HG02943 (cell line): ENCODE measurements around the gene PKD2L1.
"Not testable (repeated sequence)": the region's sequence is repeated elsewhere in the genome, so short reads cannot be mapped to it uniquely, and the experiment has no call there.

Source experiments
- ATAC-seq: cut with Tn5 transposase; IDR thresholded peaks from one replicate; pipeline ENCODE4 v1.9.1; 2021; ENCODE audit warnings: mild to moderate bottlenecking, low read depth, moderate library complexity; ENCODE audit not compliant: unreplicated experiment

Gene PKD2L1

DNA sequence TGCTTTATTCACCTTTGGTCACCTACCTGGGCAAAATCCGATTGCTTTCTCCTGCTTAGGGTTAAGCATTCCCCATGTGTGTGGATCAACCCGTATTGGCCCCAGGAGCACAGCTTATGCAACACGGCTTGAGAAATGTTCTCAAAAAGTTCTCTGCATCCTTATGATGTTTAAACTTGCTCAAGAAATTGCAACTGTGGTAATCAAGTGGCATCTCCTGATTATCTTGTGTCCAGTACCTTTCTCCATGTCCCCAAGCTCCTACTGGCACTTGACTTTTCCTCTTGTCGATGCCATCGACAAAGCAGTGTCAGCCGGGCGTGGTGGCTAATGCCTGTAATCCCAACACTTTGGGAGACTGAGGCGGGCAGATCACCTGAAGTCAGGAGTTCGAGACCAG is 4.7 kb upstream of the PKD2L1 start:
- ATAC-seq, result no peak

DNA sequence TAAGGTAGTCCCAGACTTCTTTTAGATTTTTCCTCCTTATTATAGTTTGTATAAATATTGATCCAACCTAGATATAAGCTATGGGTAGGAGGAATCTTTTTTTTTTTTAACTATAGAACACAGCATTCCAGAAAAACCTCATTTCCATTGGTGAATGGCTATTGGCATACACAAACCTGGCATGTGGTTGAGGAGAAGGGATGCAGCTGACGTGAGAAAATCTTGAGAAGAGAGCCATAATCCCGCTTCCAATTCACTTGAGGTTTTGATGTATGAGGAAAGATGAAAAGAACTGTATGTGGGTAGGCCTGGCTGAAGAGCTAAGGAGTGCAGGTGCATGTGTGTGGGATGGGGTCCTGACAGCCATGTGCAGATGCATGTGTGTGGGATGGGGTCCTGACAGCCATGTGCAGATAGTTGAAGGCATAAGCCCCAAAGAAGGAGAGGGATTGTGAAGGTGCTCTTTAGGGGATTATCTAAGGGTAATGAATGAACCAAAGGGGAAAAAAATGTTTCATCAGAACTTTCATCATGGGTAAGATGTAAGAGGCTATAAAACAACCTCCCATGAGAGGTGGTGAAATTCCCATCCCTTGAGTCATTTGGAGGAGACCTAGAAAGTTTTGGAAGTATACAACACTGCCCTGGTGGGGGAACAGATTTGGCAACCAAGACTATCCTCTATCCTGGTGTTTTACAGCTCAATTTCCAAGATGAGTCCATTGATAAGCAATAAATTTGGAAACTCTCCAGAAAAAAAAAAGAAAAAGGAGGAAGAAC is 3.8 kb upstream of the PKD2L1 start:
- ATAC-seq, result no peak

DNA sequence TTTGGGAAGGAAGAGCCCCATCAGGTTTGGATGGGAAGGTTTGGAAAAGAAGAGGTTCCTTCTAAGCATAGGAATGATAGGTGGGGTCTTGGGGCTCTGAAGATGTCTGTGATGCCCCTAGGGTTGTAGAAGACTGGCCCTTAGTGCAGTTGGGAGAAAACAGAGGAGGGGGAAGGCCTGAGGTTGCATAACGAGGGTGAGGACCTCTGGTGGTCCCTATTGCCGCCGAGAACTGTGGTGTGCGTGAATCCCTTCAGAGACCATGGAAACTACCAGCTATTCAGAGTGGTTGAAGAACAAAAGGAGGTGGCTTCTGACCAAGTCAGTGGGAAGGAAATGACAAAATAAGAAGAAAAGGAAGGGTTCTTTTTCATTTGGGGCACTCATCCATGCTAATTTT is 3.1 kb upstream of the PKD2L1 start:
- no peak for ATAC-seq

DNA sequence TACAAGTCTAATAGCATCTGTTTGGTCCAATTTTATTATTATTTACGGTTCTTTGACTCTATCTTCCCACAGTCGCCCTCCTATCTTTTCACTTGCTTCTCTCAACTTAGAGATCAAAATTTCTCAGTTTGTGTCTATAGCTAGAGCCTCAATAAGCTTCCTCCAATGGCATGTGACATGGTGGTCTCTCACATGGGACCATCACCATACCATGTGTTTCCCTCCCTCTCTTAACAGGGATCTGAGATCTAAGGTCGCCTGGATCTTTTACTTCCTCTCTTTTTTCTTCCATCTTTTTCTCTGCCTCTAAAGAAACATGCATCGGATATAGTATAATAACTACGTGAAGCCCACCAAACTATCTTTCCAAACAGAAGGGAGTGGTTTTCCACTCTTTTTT is 1.8 kb downstream of the PKD2L1 start:
- no peak for ATAC-seq

DNA sequence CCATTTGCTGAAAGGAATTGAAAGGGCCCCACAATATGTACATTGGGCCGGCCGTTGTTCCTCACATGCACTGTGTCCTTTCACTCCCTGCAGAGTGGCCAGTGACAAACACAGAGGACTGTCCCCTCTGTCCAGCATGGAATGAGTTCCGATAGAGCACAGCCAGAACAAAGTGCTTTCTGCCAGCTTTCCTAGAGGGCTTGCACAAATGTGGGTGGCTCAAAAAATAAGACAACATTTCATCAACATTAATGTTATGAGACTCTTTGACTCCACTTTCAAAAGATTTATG is 2.4 kb downstream of the PKD2L1 start:
- no peak for ATAC-seq

DNA sequence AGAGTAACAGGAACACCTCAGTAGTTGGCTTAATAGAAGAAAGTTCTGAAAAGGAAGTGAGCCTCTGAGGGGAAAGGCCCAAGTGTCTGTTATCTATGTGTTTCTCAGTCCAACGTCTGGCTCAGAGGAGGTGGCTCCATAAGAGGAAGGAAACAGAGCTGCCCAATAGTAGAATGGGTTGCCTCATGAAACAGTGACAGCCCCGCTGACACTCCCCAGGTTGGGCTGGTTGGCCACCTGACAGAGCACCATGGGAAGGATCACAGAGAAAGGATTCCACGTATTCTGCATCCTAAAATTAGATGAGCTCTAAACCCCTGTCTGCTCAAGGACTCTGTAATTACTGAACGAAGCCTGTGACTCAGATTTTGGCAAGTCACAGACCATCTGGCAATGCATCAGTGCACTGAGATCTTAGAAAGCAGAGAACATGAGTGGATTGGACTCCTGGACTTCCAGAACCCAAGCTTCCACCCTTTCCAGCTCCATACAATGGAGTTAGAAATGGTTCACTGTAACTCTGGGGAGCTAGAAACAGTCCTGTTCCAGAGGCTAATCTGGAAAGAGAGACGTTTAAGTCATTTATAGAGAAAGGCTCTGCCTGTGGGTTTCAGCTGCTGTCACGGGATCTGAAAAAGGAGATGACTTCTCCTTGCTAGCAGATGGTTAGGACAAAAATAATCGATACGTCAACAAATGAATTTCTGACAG is 2.9 kb downstream of the PKD2L1 start:
- peak; percentile 90 for ATAC-seq

DNA sequence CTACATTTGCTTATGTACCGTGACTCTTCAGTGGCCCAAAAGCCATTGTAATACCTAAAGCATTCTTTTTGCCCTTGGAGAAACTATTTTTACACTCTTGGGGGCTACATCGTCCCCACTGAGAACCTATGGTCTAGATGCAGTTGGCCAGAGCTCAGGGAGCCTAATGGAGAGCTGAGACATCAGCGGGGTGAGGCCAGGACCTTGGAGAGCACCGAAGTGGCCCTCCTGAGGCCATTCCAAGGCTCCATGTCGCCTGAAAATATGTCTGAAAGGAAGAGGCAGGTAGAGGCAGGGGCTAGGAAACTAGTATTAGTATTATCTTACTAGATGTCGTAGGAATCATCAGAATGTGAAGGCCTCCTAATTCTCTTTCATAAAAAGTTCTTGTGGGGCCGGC is 4.9 kb downstream of the PKD2L1 start:
- no peak for ATAC-seq

DNA sequence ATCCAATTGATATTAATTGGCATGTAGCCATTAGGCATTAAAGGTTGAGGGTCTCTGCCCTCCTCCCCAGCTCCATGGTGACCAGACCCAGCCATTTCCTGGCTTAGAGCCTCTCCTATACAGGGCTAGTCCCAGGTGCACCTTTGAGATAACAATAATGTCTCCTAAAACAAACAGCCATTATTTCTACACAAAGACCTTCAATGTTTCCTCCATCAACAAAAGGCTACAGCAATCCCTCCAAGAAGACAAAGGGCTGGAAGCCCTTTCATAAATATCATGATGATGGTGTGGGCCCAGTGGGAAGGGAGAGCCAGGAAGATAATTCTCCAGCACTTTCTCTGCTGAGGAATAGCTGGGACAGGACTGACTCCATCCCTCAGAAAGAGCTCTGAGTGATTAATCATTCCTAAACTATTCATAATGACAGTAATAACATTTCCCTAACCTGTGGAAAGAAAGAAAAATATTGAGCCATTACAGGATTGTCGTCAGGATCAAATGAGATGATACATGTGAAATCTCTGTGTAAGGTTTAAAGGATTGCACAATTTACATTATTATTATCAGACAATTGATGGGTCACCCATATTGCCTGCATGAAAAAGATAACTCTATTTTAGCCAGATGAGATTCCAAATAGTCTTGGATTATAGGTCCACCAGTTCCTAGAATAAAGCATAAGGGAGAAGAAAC is 10.2 kb downstream of the PKD2L1 start:
- ATAC-seq, result no peak

DNA sequence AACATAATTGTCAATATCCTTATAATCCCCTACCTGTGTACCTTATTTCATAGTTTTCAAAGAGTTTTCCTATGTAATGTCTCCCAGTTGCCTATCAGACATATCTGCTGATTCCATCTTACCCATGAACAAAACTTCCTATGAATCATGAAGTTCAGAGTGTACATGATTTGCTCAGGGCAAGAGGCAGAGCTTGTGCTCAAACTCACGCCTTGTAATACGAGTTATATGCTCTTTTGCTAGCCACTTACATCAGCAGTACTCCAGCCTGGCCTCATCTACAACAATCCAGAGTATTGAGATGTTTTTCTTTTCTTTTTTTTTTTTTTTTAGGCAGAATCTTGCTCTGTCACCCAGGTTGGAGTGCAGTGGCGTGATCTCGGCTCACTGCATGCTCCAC is 11.8 kb downstream of the PKD2L1 start:
- ATAC-seq, result no peak

DNA sequence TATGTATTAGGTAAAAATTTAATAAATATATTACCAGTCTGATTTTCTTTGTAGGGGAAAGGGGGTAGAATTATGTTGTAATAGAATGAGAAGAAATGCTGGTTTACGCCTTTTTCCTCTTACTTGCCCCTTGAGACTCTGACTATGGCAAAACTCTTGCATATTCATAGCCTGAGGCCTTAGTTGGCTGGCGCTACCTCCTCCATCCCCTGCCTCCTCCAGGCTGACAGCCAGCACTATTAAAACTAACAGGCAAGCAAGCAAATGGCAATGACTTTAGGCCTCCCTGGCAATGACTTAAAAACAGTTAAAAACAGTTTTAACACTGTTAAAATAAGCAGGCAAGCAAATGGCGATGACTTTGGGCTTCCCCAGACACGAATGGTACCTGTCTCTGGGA is 14.4 kb downstream of the PKD2L1 start:
- ATAC-seq, result no peak

DNA sequence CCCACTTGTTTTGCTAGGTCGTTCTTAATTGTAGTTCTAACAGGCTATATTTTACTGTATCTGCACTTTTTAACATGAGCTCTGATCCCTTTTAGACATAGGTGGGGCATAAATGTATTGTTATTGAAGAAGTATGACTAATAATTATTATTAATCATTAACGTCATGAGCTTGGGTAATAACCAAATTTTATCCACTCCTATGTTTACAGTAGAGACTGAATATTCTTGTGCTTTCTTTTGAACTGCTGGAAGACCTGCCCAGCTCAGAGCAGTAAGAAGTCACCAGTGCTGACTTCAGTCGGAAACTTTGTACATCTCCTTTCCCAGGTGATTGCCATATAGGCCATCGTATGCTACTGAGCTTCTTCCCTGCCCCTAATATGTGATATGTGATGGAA is 18.7 kb downstream of the PKD2L1 start:
- ATAC-seq, result no peak

DNA sequence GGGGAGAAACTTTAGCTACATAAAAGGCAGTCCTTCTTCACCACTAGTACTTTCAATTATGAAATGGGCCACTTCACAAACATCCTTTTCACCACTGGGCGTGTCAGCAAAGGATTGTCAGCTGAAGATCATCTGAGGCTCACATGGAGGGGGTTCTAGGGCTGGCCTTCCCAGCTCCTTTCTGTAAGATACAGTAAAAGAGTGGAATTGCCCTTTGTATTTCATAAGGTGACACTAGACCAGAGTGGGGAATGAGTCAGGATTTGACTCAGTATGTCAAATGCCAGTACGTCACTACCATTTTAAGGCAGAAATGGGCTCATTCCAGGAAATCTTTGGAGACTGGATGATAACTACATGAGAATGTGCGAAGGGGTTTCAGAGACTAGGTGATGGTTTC is 22.3 kb downstream of the PKD2L1 start:
- no peak for ATAC-seq

DNA sequence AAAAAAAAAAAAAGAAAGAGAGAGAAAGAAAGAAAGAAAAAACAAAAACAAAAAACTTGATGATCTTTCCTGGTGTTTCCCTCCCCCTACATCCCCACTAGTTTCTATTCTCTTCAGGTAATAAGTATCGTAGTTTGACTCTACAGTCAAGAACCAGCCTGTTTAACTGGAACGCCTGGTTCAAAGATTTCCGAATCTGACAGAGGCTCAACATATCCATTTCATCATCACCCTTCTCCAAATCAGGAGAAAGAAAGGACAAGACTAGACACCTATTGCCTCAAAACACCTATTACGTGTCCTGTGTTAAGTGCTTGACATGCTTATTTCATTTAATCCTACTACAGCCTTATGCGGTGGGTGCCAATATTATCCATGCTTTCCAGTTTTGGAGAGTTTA is 23.2 kb downstream of the PKD2L1 start:
- ATAC-seq, result no peak

DNA sequence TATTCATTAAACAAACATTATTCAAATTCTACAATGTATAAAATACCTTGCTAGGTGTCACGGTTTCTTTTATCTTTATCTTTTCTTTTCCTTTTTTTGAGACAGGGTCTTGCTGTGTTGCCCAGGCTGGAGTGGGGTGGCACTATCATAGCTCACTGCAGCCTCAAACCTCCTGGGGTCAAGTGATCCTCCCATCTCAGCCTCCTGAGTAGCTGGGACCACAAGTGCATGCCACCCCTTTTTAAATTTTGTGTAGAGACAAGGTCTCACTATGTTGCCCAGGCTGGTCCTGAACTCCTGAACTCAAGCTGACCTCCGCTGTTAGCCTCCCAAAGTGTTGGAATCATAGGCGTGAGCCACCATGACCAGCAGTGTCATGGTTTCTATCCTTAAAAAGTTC is 25.6 kb downstream of the PKD2L1 start:
- ATAC-seq, result no peak

DNA sequence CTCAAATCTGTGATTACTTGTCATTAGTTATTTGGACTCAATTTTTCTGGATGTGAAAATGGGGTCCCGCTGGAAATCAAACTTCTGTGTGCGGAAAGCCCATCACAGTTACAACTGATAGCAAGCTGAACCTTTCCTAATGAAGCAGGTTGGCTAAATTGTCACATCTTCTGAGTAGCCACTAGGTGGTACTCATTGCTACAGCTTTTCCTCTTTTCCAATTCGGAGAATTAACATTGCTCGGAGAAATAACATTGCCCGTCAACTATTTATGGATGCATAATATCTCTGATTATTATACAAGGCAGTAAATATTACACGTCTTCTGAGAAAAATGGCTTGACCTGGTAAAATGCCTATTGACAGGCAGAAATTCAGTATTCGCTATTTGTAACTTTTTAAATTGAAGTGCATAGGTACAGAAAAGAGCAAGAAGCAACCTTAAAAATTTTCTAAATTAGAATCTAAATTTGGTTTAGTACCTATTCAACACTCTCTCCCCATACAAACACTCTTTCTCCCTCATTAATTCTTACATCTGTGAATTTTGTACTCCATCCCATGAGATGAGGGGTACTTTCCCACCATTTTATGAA is 26.2 kb downstream of the PKD2L1 start:
- no peak for ATAC-seq

DNA sequence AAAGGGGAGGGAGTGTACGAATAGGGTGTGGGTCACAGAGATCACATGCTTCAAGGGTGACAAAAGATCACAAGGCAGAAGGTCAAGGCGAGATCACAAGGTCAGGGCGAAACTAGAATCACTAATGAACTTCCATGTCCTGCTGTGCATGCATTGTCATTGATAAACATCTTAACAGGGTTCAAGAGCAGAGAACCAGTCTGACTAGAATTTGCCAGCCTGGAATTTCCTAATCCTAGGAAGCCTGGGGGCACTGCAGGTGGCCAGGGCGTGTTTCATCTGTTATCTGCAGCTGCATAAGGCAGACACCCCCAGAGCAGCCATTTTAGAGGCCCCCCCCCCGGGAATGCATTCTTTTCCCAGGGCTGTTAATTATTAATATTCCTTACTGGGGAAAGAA is 28.9 kb downstream of the PKD2L1 start:
- ATAC-seq, result not testable (repeated sequence)

DNA sequence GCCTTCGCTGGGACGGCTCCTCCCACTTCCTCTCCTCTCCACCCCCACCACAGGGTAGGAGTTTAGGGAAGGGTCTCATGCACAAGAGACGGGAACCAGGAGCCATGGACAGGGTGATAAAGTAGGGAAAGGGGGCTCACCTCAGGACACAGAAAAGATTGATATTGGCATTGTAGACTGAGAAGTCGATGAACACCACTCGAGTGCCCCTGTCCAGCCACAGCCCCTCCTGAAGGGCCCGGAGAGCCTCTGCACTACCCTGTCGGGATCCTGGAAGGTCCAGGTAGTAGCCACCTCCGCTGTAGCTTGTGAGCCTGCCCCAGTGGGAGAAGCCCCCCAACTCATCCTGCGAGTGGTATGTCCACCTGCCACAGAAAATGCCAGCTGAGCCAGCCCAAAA is 32.8 kb downstream of the PKD2L1 start:
- no peak for ATAC-seq

DNA sequence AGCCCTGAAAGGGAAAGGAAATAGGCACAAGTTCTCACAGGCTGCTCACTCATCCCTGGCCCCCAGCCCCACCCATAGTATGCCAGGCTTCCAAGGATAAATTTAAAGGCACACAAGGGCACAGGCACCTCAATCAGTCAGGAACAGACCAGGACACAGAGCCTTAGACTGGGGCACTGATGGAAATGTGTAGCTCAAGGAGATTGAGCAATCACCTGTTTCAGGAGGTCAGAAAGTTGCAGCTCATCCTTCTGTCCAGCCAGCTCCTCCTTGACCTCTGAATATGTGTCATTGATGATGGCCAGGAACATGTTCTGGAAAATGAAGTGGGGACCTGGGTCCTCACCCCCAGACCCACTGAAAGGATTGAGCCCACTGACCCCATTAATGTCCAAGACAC is 37.0 kb downstream of the PKD2L1 start:
- no peak for ATAC-seq

DNA sequence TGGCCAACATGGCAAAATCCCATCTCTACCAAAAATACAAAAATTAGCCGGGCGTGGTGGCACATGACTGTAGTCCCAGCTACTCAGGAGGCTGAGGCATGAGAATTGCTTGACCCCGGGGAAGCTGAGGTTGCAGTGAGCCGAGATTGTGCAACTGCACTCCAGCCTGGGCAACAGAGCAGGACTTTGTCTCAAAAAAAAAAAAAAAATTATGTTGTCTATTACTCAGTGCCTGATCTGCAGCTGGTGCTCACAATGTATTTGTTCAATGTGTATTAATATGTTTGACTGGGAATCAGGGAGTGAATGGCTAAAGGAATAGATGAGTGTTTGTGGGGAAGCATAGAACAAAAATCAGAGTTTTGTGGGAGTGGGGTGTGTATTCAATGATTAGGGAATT is 37.7 kb downstream of the PKD2L1 start:
- not testable (repeated sequence) for ATAC-seq

DNA sequence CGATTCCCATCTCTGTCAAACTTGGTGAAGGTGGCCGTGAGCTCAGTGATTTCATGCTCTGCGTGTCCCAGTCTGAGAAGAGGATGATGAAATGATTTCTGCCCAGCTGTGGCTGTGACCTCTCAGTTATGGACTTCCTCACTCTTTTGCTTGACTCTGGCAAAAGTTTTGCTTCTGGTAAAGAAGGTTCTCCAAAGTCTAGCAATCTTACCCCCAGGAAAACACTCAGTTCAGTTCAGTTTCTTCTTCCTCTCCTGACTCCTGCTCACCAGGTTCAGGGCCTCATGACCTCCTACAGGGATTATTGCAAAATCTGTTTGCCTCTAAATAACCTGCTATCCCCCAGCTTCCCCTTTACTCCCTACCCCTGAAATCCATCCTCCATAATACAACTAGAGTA is 38.7 kb downstream of the PKD2L1 start:
- ATAC-seq, result no peak

DNA sequence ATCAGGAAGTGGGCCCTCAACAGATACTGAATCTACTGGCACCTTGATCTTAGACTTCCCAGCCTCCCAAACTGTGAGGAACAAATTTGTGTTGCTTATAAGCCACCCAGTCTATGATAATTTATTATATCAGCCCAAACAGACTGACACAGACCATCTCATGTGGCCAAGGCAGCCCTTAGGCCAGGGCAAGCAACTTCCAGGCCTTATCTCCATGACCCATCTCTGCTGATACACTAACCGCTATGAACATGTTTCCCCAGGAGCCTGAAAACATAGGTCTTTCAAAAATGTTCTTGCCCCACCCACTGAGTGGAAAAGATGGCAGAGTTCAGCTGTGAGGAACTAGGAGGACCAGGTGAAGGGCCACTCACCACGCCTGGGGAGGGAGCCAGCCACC is 40.4 kb downstream of the PKD2L1 start:
- no peak for ATAC-seq

DNA sequence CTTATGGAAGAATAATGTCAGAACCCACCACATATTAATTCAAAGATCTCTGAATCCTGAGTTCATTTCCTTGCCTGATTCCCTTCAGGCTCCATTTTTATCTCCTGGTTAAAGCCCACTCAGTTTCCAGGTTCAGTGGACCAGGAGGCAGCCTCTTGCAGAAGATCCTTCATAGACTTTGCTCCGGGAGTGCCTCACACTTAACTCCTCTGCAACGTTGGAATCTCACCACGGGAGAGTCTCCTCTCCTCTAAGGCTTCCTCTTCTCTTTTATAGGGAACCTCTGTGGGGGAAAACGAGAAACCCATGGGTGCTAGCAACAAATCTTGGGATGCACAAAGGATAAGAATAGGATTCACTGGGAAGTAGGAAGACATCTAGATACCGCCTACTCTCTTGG is 41.8 kb downstream of the PKD2L1 start:
- ATAC-seq, result no peak
